ENCODE data around the gene PCNX2. TPM values are rescaled to one million over a fixed set of nuclear protein-coding genes. Genes with fewer than 3 reads are reported as not detected.

PCNX2 gene
- total RNA-seq, 4 donors from 2014 or later: 12.1 to 35.1 (median 15.8) TPM

GRCh38 chr1:233107130-233107660 lies 188.3 kb downstream of the PCNX2 start:
- Histone ChIP-seq H3K27ac (peak overlapping the region in 1 of 3 donors; percentile 31), H3K4me1 (peaks cover 2 to 18% of the 10 kb centered on the region in 2 donors), H3K36me3 (no peaks in the 10 kb centered on the region), H3K27me3 (no peaks in the 10 kb centered on the region), H3K9me3 (no peaks in the 10 kb centered on the region), H3K4me3 (replicated peaks in 1 of 3) (no peak overlapping the region)
- TF ChIP-seq, protein P1, sequence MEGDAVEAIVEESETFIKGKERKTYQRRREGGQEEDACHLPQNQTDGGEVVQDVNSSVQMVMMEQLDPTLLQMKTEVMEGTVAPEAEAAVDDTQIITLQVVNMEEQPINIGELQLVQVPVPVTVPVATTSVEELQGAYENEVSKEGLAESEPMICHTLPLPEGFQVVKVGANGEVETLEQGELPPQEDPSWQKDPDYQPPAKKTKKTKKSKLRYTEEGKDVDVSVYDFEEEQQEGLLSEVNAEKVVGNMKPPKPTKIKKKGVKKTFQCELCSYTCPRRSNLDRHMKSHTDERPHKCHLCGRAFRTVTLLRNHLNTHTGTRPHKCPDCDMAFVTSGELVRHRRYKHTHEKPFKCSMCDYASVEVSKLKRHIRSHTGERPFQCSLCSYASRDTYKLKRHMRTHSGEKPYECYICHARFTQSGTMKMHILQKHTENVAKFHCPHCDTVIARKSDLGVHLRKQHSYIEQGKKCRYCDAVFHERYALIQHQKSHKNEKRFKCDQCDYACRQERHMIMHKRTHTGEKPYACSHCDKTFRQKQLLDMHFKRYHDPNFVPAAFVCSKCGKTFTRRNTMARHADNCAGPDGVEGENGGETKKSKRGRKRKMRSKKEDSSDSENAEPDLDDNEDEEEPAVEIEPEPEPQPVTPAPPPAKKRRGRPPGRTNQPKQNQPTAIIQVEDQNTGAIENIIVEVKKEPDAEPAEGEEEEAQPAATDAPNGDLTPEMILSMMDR (IDR thresholded peaks at IDR 0.05): no peak
- no peak for TF ChIP-seq POLR2A (IDR thresholded peaks at IDR 0.05)
- peak; percentile 41 to 58 for DNase-seq
- 38 to 41% methylated on average over 1 of the region's 1 CpG for WGBS, 2 donors
- intact Hi-C loops (cut with DNase I): no loop called here

GRCh38 chr1:233105225-233105624 lies 190.3 kb downstream of the PCNX2 start:
- no peak for DNase-seq
- no peak for TF ChIP-seq POLR2A (IDR thresholded peaks at IDR 0.05)
- TF ChIP-seq, protein P1 (IDR thresholded peaks at IDR 0.05): no peak
- Histone ChIP-seq H3K27me3 (no peaks in the 10 kb centered on the region), H3K4me3 (replicated peaks in 1 of 3) (no peak overlapping the region), H3K27ac (no peak overlapping the region), H3K36me3 (no peaks in the 10 kb centered on the region), H3K4me1 (peaks cover 0 to 9% of the 10 kb centered on the region in 2 donors), H3K9me3 (no peaks in the 10 kb centered on the region)
- intact Hi-C loops (cut with DNase I): no loop called here
- WGBS, 2 donors: 82 to 84% methylated on average over 1 of the region's 1 CpG

DNA sequence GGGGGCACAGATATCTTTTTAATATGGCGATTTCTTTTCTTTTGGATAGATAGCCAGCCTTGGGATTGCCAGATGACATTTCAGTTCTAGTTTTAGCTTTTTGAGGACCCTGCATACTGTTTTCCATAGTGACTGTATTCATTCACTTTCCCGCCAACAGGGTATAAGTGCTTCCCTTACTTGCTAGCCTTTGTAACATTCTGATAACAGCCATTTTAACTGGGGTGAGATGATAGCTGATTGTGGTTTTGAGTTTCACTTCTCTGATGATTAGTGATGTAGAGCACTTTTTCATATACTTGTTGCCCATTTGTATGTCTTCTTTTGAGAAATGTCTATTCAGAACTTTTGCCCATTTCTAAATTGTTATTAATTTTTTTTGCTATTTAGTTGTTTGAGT lies 193.2 kb downstream of the PCNX2 start:
- TF ChIP-seq, protein P1 (IDR thresholded peaks at IDR 0.05): no peak
- no peak for TF ChIP-seq POLR2A (IDR thresholded peaks at IDR 0.05)
- Histone ChIP-seq H3K36me3 (no peaks in the 10 kb centered on the region), H3K4me1 (peaks cover 0 to 3% of the 10 kb centered on the region in 2 donors), H3K27ac (no peak overlapping the region), H3K27me3 (no peaks in the 10 kb centered on the region), H3K4me3 (replicated peaks in 1 of 3) (no peak overlapping the region), H3K9me3 (no peaks in the 10 kb centered on the region)
- 96 to 97% methylated on average over 2 of the region's 2 CpGs for WGBS, 2 donors
- intact Hi-C loops (cut with DNase I): no loop called here
- no peak for DNase-seq

DNA sequence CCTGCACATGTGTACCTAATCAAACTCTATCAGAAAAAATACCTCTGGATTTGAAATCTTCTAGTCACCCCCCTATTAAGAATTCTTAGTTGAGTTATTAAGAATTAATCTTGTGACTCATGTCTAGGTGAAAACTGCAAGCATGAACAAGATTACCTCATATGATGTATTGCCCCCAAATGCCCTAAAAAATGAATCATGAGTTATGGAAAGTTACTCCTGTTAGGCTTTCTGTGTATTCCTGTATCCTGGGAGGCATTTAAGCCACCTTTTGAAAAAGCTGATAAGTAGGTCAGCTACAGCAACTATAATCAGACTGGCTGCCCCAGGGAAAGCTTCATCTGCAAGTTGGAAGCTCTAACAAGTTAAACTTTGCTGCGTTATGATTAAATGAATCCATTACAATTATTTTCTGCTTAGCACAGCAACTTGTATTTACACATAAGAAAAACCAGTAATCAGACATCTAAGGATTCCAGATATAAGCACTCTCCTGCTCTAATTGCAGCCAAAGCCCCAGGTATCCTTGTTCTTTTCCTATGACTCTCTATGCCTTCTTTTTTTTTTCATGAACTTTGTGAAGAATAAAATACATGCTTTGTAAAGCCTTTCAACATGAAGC lies 197.5 kb downstream of the PCNX2 start:
- Histone ChIP-seq H3K27me3 (no peaks in the 10 kb centered on the region), H3K27ac (no peak overlapping the region), H3K9me3 (no peaks in the 10 kb centered on the region), H3K36me3 (no peaks in the 10 kb centered on the region), H3K4me3 (replicated peaks in 1 of 3) (no peak overlapping the region), H3K4me1 (no peaks in the 10 kb centered on the region)
- DNase-seq: no peak
- intact Hi-C loops (cut with DNase I): no loop called here
- TF ChIP-seq, protein P1 (IDR thresholded peaks at IDR 0.05): no peak
- no peak for TF ChIP-seq POLR2A (IDR thresholded peaks at IDR 0.05)
- WGBS, 2 donors: 91 to 97% methylated on average over 1 of the region's 1 CpG

GRCh38 chr1:233097546-233097945 lies 198.0 kb downstream of the PCNX2 start:
- Histone ChIP-seq H3K27me3 (no peaks in the 10 kb centered on the region), H3K9me3 (no peaks in the 10 kb centered on the region), H3K4me1 (no peaks in the 10 kb centered on the region), H3K36me3 (no peaks in the 10 kb centered on the region), H3K4me3 (replicated peaks in 1 of 3) (no peak overlapping the region), H3K27ac (no peak overlapping the region)
- no peak for DNase-seq
- WGBS, 2 donors: 95 to 97% methylated on average over 3 of the region's 3 CpGs
- no peak for TF ChIP-seq POLR2A (IDR thresholded peaks at IDR 0.05)
- TF ChIP-seq, protein P1 (IDR thresholded peaks at IDR 0.05): no peak
- intact Hi-C loops (cut with DNase I): no loop called here
